Endothelial cell of umbilical vein (primary cell): Measurements from ENCODE around the gene WRAP53. TPM values are rescaled to one million over a fixed set of nuclear protein-coding genes. Genes with fewer than 3 reads are reported as not detected.

Source experiments
- BruUV-seq: library from RNA; stranded (reverse); fragments of 400-500 nt; replicated peaks from 2 replicates; lab custom pipeline; 2021; lab: Mats Ljungman, UMichigan
- CTCF ChIA-PET: fragments of 300-600, 350-600 bp; sonication (Branson Sonifier 250); formaldehyde crosslinking; loops from one replicate; lab custom pipeline; 2021; ENCODE audit warnings: antibody characterized with exemption, inconsistent platforms; lab: Charles Lee
- POLR2A ChIA-PET: fragments of 300-600, 350-600 bp; sonication (Branson Sonifier 250); formaldehyde crosslinking; loops from one replicate; lab custom pipeline; 2021; ENCODE audit warnings: antibody characterized with exemption, inconsistent platforms; lab: Charles Lee
- DNase-seq: peaks from one replicate; pipeline ENCODE4 v3.0.0-alpha.2; 2011; ENCODE audit warnings: low read depth, low spot score
- FAIRE-seq: peaks from 2 replicates; lab custom pipeline; 2011; peaks lifted over from hg19 to GRCh38; lab: Jason Lieb, UNC
- H2AFZ ChIP-seq: 2 replicates; pipeline ENCODE4 v1.6.0; 2012; ENCODE audit warnings: low read depth, low read length, control low read depth, inconsistent platforms
- H3K27ac ChIP-seq: 2 replicates; pipeline ENCODE4 v1.5.1; 2011; ENCODE audit warnings: low read depth, mild to moderate bottlenecking, control low read depth, low read length, moderate library complexity; ENCODE audit not compliant: insufficient read depth
- H3K27me3 ChIP-seq, 2 experiments: 2 replicates each; pipeline versions ENCODE4 v1.6.0 to v1.6.1; 2011; ENCODE audit warnings: low read length in 2 of 2, mixed read lengths in 1 of 2; ENCODE audit not compliant: control insufficient read depth in 2 of 2, insufficient read depth in 2 of 2
- H3K36me3 ChIP-seq, 2 experiments: 2 replicates in 1 of 2; 3 replicates in 1 of 2; pipeline ENCODE4 v1.5.1; 2011; ENCODE audit warnings: low read length in 2 of 2, mild to moderate bottlenecking in 1 of 2, moderate library complexity in 1 of 2; ENCODE audit not compliant: control insufficient read depth in 2 of 2, insufficient read depth in 2 of 2; ENCODE audit errors: extremely low read depth in 1 of 2
- H3K4me1 ChIP-seq: 3 replicates; pipeline ENCODE4 v1.5.1; 2011; ENCODE audit warnings: mild to moderate bottlenecking, low read length; ENCODE audit not compliant: control insufficient read depth, insufficient read depth; ENCODE audit errors: extremely low read depth
- H3K4me2 ChIP-seq: 2 replicates; pipeline ENCODE4 v1.6.1; 2011; ENCODE audit warnings: low read length, control low read depth, mixed read lengths; ENCODE audit not compliant: insufficient read depth
- H3K4me3 ChIP-seq, 3 experiments: fragments of 200-600 bp in 1 of 3; sonication (generic), shearing (Covaris generic) in 1 of 3; replicated peaks in 1 of 3; 2 replicates each; pipeline ENCODE4 v1.5.1; 2011 to 2016; ENCODE audit warnings: control low read depth in 3 of 3, low read length in 3 of 3, mild to moderate bottlenecking in 2 of 3, inconsistent platforms in 1 of 3, low read depth in 1 of 3, moderate library complexity in 1 of 3; ENCODE audit not compliant: insufficient read depth in 1 of 3
- H3K79me2 ChIP-seq: 2 replicates; pipeline ENCODE4 v1.6.0; 2012; ENCODE audit warnings: low read length, inconsistent platforms; ENCODE audit not compliant: control insufficient read depth, insufficient read depth
- H3K9ac ChIP-seq: replicated peaks from 2 replicates; pipeline ENCODE3; 2011; ENCODE audit warnings: low read length, control low read depth; ENCODE audit not compliant: insufficient read depth; ENCODE audit errors: extremely low read depth
- H3K9me1 ChIP-seq: replicated peaks from 3 replicates; pipeline ENCODE4 v1.6.0; 2011; ENCODE audit warnings: mild to moderate bottlenecking, low read length; ENCODE audit not compliant: control insufficient read depth, insufficient read depth; ENCODE audit errors: extremely low read depth
- H3K9me3 ChIP-seq: replicated peaks from 2 replicates; pipeline ENCODE4 v1.5.1; 2012; ENCODE audit warnings: low read length, inconsistent platforms; ENCODE audit not compliant: control insufficient read depth, insufficient read depth
- H4K20me1 ChIP-seq: replicated peaks from 2 replicates; pipeline ENCODE3; 2011; ENCODE audit warnings: mild to moderate bottlenecking, low read length; ENCODE audit not compliant: control insufficient read depth, insufficient read depth; ENCODE audit errors: extremely low read depth
- CTCF ChIP-seq, 2 donors: IDR thresholded peaks; 1 replicate in 1 of 2; 2 replicates in 1 of 2; pipeline ENCODE4 v1.5.1; 2011; ENCODE audit warnings: low read length in 2 of 2, mild to moderate bottlenecking in 2 of 2, moderate library complexity in 2 of 2, control low read depth in 1 of 2, inconsistent platforms in 1 of 2, low read depth in 1 of 2; ENCODE audit not compliant: insufficient read depth in 1 of 2; ENCODE audit errors: extremely low read depth in 1 of 2
- EZH2 ChIP-seq: IDR thresholded peaks from 2 replicates; pipeline ENCODE4 v1.6.1; 2012; ENCODE audit warnings: borderline replicate concordance, low read depth, mild to moderate bottlenecking, moderate library complexity, low read length, inconsistent platforms; ENCODE audit not compliant: severe bottlenecking
- FOS ChIP-seq: IDR thresholded peaks from 2 replicates; pipeline ENCODE4 v1.6.1; 2011; ENCODE audit warnings: mild to moderate bottlenecking, low read length, moderate library complexity, borderline replicate concordance; ENCODE audit not compliant: insufficient read depth
- GATA2 ChIP-seq: IDR thresholded peaks from 2 replicates; pipeline ENCODE4 v1.7.0; 2011; ENCODE audit warnings: low read depth, mild to moderate bottlenecking, moderate library complexity, mixed read lengths, low read length; ENCODE audit not compliant: insufficient read length, insufficient read depth
- JUN ChIP-seq: IDR thresholded peaks from 2 replicates; pipeline ENCODE4 v1.6.1; 2011; ENCODE audit warnings: borderline replicate concordance, low read depth; ENCODE audit not compliant: insufficient read length, insufficient read depth
- MYC ChIP-seq: IDR thresholded peaks from one replicate; pipeline ENCODE4 v1.6.1; 2011; ENCODE audit warnings: mild to moderate bottlenecking, low read depth, low read length
- POLR2A ChIP-seq: IDR thresholded peaks from 2 replicates; pipeline ENCODE4 v1.6.1; 2012; ENCODE audit warnings: low read depth, mild to moderate bottlenecking, control low read depth, low read length
- POLR2AphosphoS5 ChIP-seq: IDR thresholded peaks from 2 replicates; pipeline ENCODE4 v1.6.1; 2012; ENCODE audit warnings: low read depth, mild to moderate bottlenecking, control low read depth, low read length, moderate library complexity; ENCODE audit not compliant: insufficient read depth
- dilution Hi-C: fragments of 300-500 bp; cut with MboI; formaldehyde crosslinking; loops from one replicate; pipeline ENCODE4 v1.15.0; 2019; ENCODE audit warnings: low sequenced_read_pairs; ENCODE audit not compliant: extremely low pct_ligation_motif_present
- intact Hi-C: fragments of 100-400 bp; cut with micrococcal nuclease; formaldehyde crosslinking; loops from one replicate; pipeline ENCODE4 v1.10.0; 2022
- polyA plus RNA-seq, 4 experiments: library from polyadenylated mRNA; depleted of rRNA in 3 of 4; stranded (reverse) in 3 of 4; unstranded in 1 of 4; fragments of >200 nt; gene quantifications; 2 replicates each; pipeline versions ENCODE4 v1.2.1 to v1.2.3, GENCODE V29; 2011 to 2012; ENCODE audit warnings: missing spikeins in 1 of 4
- total RNA-seq: library from RNA; stranded (reverse); gene quantifications from 2 replicates; pipeline ENCODE4 v1.2.3, GENCODE V29; 2021
- TF ChIP-seq, protein P1 (sequence below): IDR thresholded peaks from 2 replicates; pipeline ENCODE4 v1.6.1; 2011; ENCODE audit not compliant: insufficient read depth, insufficient read length

The WRAP53 gene
- total and polyA plus RNA-seq, 2 donors (not counting 3 experiments of a cell fraction or from before 2014, with no cell fraction given), result 17.9 to 28.0 TPM

- Histone ChIP-seq H3K36me3 (peaks cover 0 to 2% of the 10 kb centered on the region in 2 experiments), H3K4me3 (no peak overlapping the region), H2AFZ (no peak overlapping the region), H3K79me2 (no peaks in the 10 kb centered on the region), H3K9me3 (no peaks in the 10 kb centered on the region), H3K27me3 (peaks cover 35% of the 10 kb centered on the region in 2 experiments), H3K9ac (no peak overlapping the region), H3K27ac (no peak overlapping the region), H3K4me2 (no peak overlapping the region), H3K4me1 (peaks cover 6% of the 10 kb centered on the region), H4K20me1 (no peaks in the 10 kb centered on the region), H3K9me1 (no peaks in the 10 kb centered on the region)
- TF ChIP-seq, protein P1, sequence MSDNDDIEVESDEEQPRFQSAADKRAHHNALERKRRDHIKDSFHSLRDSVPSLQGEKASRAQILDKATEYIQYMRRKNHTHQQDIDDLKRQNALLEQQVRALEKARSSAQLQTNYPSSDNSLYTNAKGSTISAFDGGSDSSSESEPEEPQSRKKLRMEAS, result no peak
- TF ChIP-seq FOS, result no peak
- no peak for TF ChIP-seq JUN
- TF ChIP-seq MYC, result no peak
- TF ChIP-seq GATA2, result no peak
- TF ChIP-seq POLR2AphosphoS5, result no peak
- TF ChIP-seq POLR2A, result no peak
- no peak for TF ChIP-seq CTCF (IDR thresholded peaks at IDR 0.05; ENCODE audit: extremely low read depth in 1 of 2, insufficient read depth in 1 of 2, low read depth in 1 of 2, low read length in 2 of 2)
- TF ChIP-seq EZH2, result no peak
- DNase-seq (no peak), FAIRE-seq (no peak)
- ChIA-PET CTCF (interaction anchor here (5.1 kb wide), 1 partner anchor 8 kb away, joined by 45 read pairs; the partner anchor contains the start of gene DNAH2), POLR2A (no interaction called here)
- dilution Hi-C loops (no loop called here), intact Hi-C loops (no loop called here)
- BruUV-seq, result no TSS peak
Measured at GRCh38 chr17:7707446-7707845, 19.2 kb downstream of the WRAP53 start.
